ENCODE data around the gene GNAI1. TPM values are rescaled to one million over a fixed set of nuclear protein-coding genes. Genes with fewer than 3 reads are reported as not detected.

The GNAI1 gene
- total RNA-seq, 2 experiments from 2014 or later, result not detected

DNA sequence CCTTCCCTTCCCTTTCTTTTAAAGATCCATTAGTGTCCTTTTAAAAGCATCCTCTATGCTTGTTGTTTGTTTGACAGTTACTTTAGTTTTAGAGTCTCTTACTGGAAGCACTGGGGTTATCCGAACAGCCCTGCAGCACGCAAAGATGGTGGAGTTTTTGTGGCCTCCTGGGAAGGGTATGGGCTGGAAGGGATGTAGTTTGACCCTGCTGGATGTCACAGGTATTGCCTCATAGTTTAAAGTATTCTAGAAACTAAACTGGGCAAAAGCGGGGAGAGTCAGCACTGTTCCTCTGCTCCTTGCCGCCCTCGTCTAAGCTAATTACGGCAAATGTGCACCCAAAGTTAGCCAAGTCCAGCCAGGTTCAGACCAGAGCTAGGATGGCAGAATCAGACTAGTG is 35.8 kb upstream of the GNAI1 start:
- no peak for DNase-seq (ENCODE audit: low spot score)
- TF ChIP-seq CTCF (conservative IDR thresholded peaks at IDR 0.05; ENCODE audit: low read length) (no peak), EZH2phosphoT487 (IDR thresholded peaks at IDR 0.05; ENCODE audit: borderline replicate concordance, low read depth, low read length) (no peak)
- Histone ChIP-seq H3K9me2 (ENCODE audit: insufficient read depth, low read length) (no peaks in the 10 kb centered on the region), H3K4me3 (ENCODE audit: low read depth, low read length, poor library complexity, severe bottlenecking) (no peak overlapping the region), H3K4me2 (ENCODE audit: low read length) (no peak overlapping the region), H2AFZ (ENCODE audit: low read length) (no peak overlapping the region), H3K4me1 (ENCODE audit: insufficient read depth, low read length, poor library complexity, severe bottlenecking) (no peaks in the 10 kb centered on the region), H3K27ac (ENCODE audit: low read depth, low read length, poor library complexity, severe bottlenecking) (no peak overlapping the region), H3K36me3 (ENCODE audit: insufficient read depth, low read length) (no peaks in the 10 kb centered on the region), H3K79me2 (ENCODE audit: insufficient read depth, low read depth, low read length) (no peaks in the 10 kb centered on the region), H3K9me3 (ENCODE audit: low read length) (no peaks in the 10 kb centered on the region), H4K20me1 (ENCODE audit: insufficient read depth, low read length) (no peaks in the 10 kb centered on the region)
- ChIA-PET CTCF (ENCODE audit: unreplicated experiment) (no interaction called here), POLR2A (interaction anchor here (1.2 kb wide), 1 partner anchor 10 kb away, joined by 4 read pairs; no protein-coding TSS in a partner anchor)
- BruUV-seq (replicated peaks), result no TSS peak
- intact Hi-C loops (cut with micrococcal nuclease; ENCODE audit: unreplicated experiment), result no loop called here

DNA sequence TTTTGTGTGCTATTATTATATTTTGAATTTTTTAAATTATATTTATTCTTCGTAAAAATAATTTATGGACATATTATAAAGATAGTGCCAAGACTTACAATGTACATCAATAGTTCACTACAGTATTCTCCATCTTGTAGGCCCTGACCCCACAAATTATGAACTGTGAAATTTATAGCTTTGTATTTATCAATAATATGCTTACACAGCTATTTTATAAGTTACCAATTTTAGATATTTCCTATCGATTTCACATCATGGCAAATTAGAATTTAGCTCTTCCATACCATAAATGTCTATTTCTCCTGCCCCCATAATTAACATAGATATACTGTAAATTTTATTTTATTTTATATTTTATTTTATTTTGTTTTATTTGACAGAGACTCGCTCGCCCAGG is 34.4 kb upstream of the GNAI1 start:
- intact Hi-C loops (cut with micrococcal nuclease; ENCODE audit: unreplicated experiment), result no loop called here
- ChIA-PET POLR2A (no interaction called here), CTCF (ENCODE audit: unreplicated experiment) (no interaction called here)
- Histone ChIP-seq H3K36me3 (ENCODE audit: insufficient read depth, low read length) (no peaks in the 10 kb centered on the region), H4K20me1 (ENCODE audit: insufficient read depth, low read length) (no peaks in the 10 kb centered on the region), H3K27ac (ENCODE audit: low read depth, low read length, poor library complexity, severe bottlenecking) (no peak overlapping the region), H2AFZ (ENCODE audit: low read length) (no peak overlapping the region), H3K9me2 (ENCODE audit: insufficient read depth, low read length) (no peaks in the 10 kb centered on the region), H3K4me2 (ENCODE audit: low read length) (no peak overlapping the region), H3K4me1 (ENCODE audit: insufficient read depth, low read length, poor library complexity, severe bottlenecking) (no peaks in the 10 kb centered on the region), H3K4me3 (ENCODE audit: low read depth, low read length, poor library complexity, severe bottlenecking) (no peak overlapping the region), H3K9me3 (ENCODE audit: low read length) (no peaks in the 10 kb centered on the region), H3K79me2 (ENCODE audit: insufficient read depth, low read depth, low read length) (no peaks in the 10 kb centered on the region)
- TF ChIP-seq EZH2phosphoT487 (IDR thresholded peaks at IDR 0.05; ENCODE audit: borderline replicate concordance, low read depth, low read length), result no peak
- TF ChIP-seq CTCF (conservative IDR thresholded peaks at IDR 0.05; ENCODE audit: low read length), result no peak
- DNase-seq (ENCODE audit: low spot score), result no peak
- no TSS peak for BruUV-seq (replicated peaks)

- Histone ChIP-seq H3K4me1 (ENCODE audit: insufficient read depth, low read length, poor library complexity, severe bottlenecking) (no peaks in the 10 kb centered on the region), H3K9me2 (ENCODE audit: insufficient read depth, low read length) (no peaks in the 10 kb centered on the region), H3K9me3 (ENCODE audit: low read length) (no peaks in the 10 kb centered on the region), H4K20me1 (ENCODE audit: insufficient read depth, low read length) (no peaks in the 10 kb centered on the region), H3K4me2 (ENCODE audit: low read length) (no peak overlapping the region), H3K36me3 (ENCODE audit: insufficient read depth, low read length) (no peaks in the 10 kb centered on the region), H3K79me2 (ENCODE audit: insufficient read depth, low read depth, low read length) (no peaks in the 10 kb centered on the region), H2AFZ (ENCODE audit: low read length) (no peak overlapping the region), H3K27ac (ENCODE audit: low read depth, low read length, poor library complexity, severe bottlenecking) (no peak overlapping the region), H3K4me3 (ENCODE audit: low read depth, low read length, poor library complexity, severe bottlenecking) (no peak overlapping the region)
- ChIA-PET CTCF (ENCODE audit: unreplicated experiment) (no interaction called here), POLR2A (interaction anchor here (0.8 kb wide), 1 partner anchor 9 kb away, joined by 3 read pairs; no protein-coding TSS in a partner anchor)
- BruUV-seq (replicated peaks), result no TSS peak
- no peak for DNase-seq (ENCODE audit: low spot score)
- TF ChIP-seq EZH2phosphoT487 (IDR thresholded peaks at IDR 0.05; ENCODE audit: borderline replicate concordance, low read depth, low read length), result no peak
- no peak for TF ChIP-seq CTCF (conservative IDR thresholded peaks at IDR 0.05; ENCODE audit: low read length)
- intact Hi-C loops (cut with micrococcal nuclease; ENCODE audit: unreplicated experiment), result no loop called here
Measured at GRCh38 chr7:80105701-80106408, 28.8 kb upstream of the GNAI1 start.

Data from OCI-LY7 (cell line).